SK-N-SH treated with all-trans-retinoic acid at 6 μM for 48 hours (cell line): Measurements from ENCODE around the gene TBX5.
"Not testable (repeated sequence)": the region's sequence is repeated elsewhere in the genome, so short reads cannot be mapped to it uniquely, and the experiment has no call there.

Source experiments
- ATAC-seq: fragments of 200-7000 bp; cut with Tn5 transposase; 3 replicates; pipeline ENCODE4 v1.9.1; 2020; ENCODE audit warnings: mild to moderate bottlenecking, moderate library complexity
- ARNTL ChIP-seq: fragments of 450-650 bp; formaldehyde crosslinking; IDR thresholded peaks from 2 replicates; pipeline ENCODE4 v1.5.0; 2020; ENCODE audit warnings: low read depth, mild to moderate bottlenecking, moderate library complexity, borderline replicate concordance
- BACH2 ChIP-seq: fragments of 250-450 bp; sonication (Bioruptor Pico); IDR thresholded peaks from 2 replicates; pipeline ENCODE4 v1.9.0; 2021; ENCODE audit warnings: mild to moderate bottlenecking, borderline replicate concordance
- CREB5 ChIP-seq: fragments of 250-450 bp; sonication (Bioruptor Pico); IDR thresholded peaks from 2 replicates; pipeline ENCODE4 v1.5.1; 2020; ENCODE audit warnings: low read depth, mild to moderate bottlenecking, moderate library complexity
- CSDC2 ChIP-seq: fragments of 250-450 bp; sonication (Bioruptor Pico); IDR thresholded peaks from 2 replicates; pipeline ENCODE4 v1.5.0; 2020; ENCODE audit warnings: mild to moderate bottlenecking, moderate library complexity
- CSRNP3 ChIP-seq: fragments of 250-450 bp; sonication (Bioruptor Pico); IDR thresholded peaks from 2 replicates; pipeline ENCODE4 v1.5.1; 2021; ENCODE audit warnings: mild to moderate bottlenecking, moderate library complexity
- ESRRG ChIP-seq: fragments of 250-450 bp; sonication (Bioruptor Pico); IDR thresholded peaks from 2 replicates; pipeline ENCODE4 v1.6.1; 2021; ENCODE audit warnings: mild to moderate bottlenecking
- GLIS3 ChIP-seq: fragments of 250-450 bp; sonication (Bioruptor Pico); IDR thresholded peaks from 2 replicates; pipeline ENCODE4 v1.5.0; 2020; ENCODE audit warnings: mild to moderate bottlenecking, moderate library complexity
- ISL1 ChIP-seq: fragments of 250-450 bp; sonication (Bioruptor Pico); IDR thresholded peaks from 2 replicates; pipeline ENCODE4 v2.1.2; 2022; ENCODE audit warnings: mild to moderate bottlenecking, moderate library complexity
- OSR1 ChIP-seq: fragments of 250-450 bp; sonication (Bioruptor Pico); IDR thresholded peaks from 2 replicates; pipeline ENCODE4 v1.8.0; 2022; ENCODE audit warnings: moderate library complexity, mild to moderate bottlenecking, inconsistent platforms
- PATZ1 ChIP-seq: fragments of 250-450 bp; sonication (Bioruptor Pico); IDR thresholded peaks from 2 replicates; pipeline ENCODE4 v1.8.0; 2020; ENCODE audit warnings: mild to moderate bottlenecking, moderate library complexity, borderline replicate concordance
- POU6F1 ChIP-seq: fragments of 250-450 bp; sonication (Bioruptor Pico); IDR thresholded peaks from 2 replicates; pipeline ENCODE4 v1.8.0; 2021; ENCODE audit warnings: low read depth, mild to moderate bottlenecking, moderate library complexity, borderline replicate concordance
- PPARA ChIP-seq: fragments of 250-450 bp; sonication (Bioruptor Pico); IDR thresholded peaks from 2 replicates; pipeline ENCODE4 v1.5.0; 2020; ENCODE audit warnings: mild to moderate bottlenecking, borderline replicate concordance
- RARB ChIP-seq: fragments of 250-450 bp; sonication (Bioruptor Pico); IDR thresholded peaks from 2 replicates; pipeline ENCODE4 v1.8.0; 2021; ENCODE audit warnings: mild to moderate bottlenecking, moderate library complexity
- SNAI2 ChIP-seq: fragments of 250-450 bp; sonication (Bioruptor Pico); IDR thresholded peaks from 2 replicates; pipeline ENCODE4 v1.5.0; 2020; ENCODE audit warnings: mild to moderate bottlenecking, moderate library complexity
- TOX ChIP-seq: fragments of 250-450 bp; sonication (Bioruptor Pico); IDR thresholded peaks from 2 replicates; pipeline ENCODE4 v1.8.0; 2021; ENCODE audit warnings: mild to moderate bottlenecking, moderate library complexity, borderline replicate concordance
- TSHZ2 ChIP-seq: fragments of 250-450 bp; sonication (Bioruptor Pico); IDR thresholded peaks from 2 replicates; pipeline ENCODE4 v1.5.0; 2020; ENCODE audit warnings: mild to moderate bottlenecking, moderate library complexity
- ZC3H10 ChIP-seq: fragments of 250-450 bp; sonication (Bioruptor Pico); IDR thresholded peaks from 2 replicates; pipeline ENCODE4 v1.5.1; 2021; ENCODE audit warnings: mild to moderate bottlenecking, moderate library complexity
- ZFP3 ChIP-seq: fragments of 250-450 bp; sonication (Bioruptor Pico); IDR thresholded peaks from 2 replicates; pipeline ENCODE4 v1.5.0; 2020; ENCODE audit warnings: mild to moderate bottlenecking, moderate library complexity
- ZFP30 ChIP-seq: fragments of 450-650 bp; formaldehyde crosslinking; IDR thresholded peaks from 2 replicates; pipeline ENCODE4 v1.5.0; 2022; ENCODE audit warnings: mild to moderate bottlenecking, moderate library complexity
- ZNF70 ChIP-seq: fragments of 450-650 bp; formaldehyde crosslinking; IDR thresholded peaks from 2 replicates; pipeline ENCODE4 v1.5.0; 2020; ENCODE audit warnings: mild to moderate bottlenecking, moderate library complexity
- ZNF8 ChIP-seq: fragments of 450-650 bp; formaldehyde crosslinking; IDR thresholded peaks from 2 replicates; pipeline ENCODE4 v1.5.0; 2020; ENCODE audit warnings: mild to moderate bottlenecking, moderate library complexity

The TBX5 gene

GRCh38 chr12:114355389-114356088, 50.4 kb downstream of the TBX5 start:
- TF ChIP-seq ZC3H10, result no peak
- no peak for TF ChIP-seq GLIS3 (CRISPR knock-in tag)
- TF ChIP-seq ISL1 (CRISPR knock-in tag), result no peak
- TF ChIP-seq BACH2 (CRISPR knock-in tag), result no peak
- no peak for TF ChIP-seq ZFP30
- no peak for TF ChIP-seq ZFP3 (CRISPR knock-in tag)
- no peak for TF ChIP-seq ESRRG (CRISPR knock-in tag)
- no peak for TF ChIP-seq SNAI2 (CRISPR knock-in tag)
- no peak for TF ChIP-seq ZNF70 (CRISPR knock-in tag)
- no peak for TF ChIP-seq OSR1 (CRISPR knock-in tag)
- TF ChIP-seq, all 23 proteins: peak for 0
- ATAC-seq, result peak; percentile 51

- not testable (repeated sequence) for ATAC-seq
Observed at GRCh38 chr12:114349239-114349638, 56.7 kb downstream of the TBX5 start.

GRCh38 chr12:114347861-114348260, 58.1 kb downstream of the TBX5 start:
- ATAC-seq, result no peak
- no peak for TF ChIP-seq RARB (CRISPR knock-in tag)
- TF ChIP-seq OSR1 (CRISPR knock-in tag), result no peak
- no peak for TF ChIP-seq ZNF8 (CRISPR knock-in tag)
- no peak for TF ChIP-seq SNAI2 (CRISPR knock-in tag)
- no peak for TF ChIP-seq PATZ1 (CRISPR knock-in tag)
- TF ChIP-seq TSHZ2, result no peak
- no peak for TF ChIP-seq CSDC2 (CRISPR knock-in tag)
- TF ChIP-seq GLIS3 (CRISPR knock-in tag), result no peak
- no peak for TF ChIP-seq CREB5 (CRISPR knock-in tag)
- TF ChIP-seq PPARA, result no peak
- TF ChIP-seq ZFP3 (CRISPR knock-in tag), result no peak
- TF ChIP-seq ESRRG (CRISPR knock-in tag), result no peak
- no peak for TF ChIP-seq TOX
- TF ChIP-seq ZNF70 (CRISPR knock-in tag), result no peak
- TF ChIP-seq POU6F1 (CRISPR knock-in tag), result no peak

- no peak for TF ChIP-seq ESRRG (CRISPR knock-in tag)
- TF ChIP-seq ZC3H10, result no peak
- no peak for TF ChIP-seq CSDC2 (CRISPR knock-in tag)
- no peak for TF ChIP-seq CREB5 (CRISPR knock-in tag)
- no peak for TF ChIP-seq ZFP30
- no peak for TF ChIP-seq PPARA
- TF ChIP-seq ARNTL (CRISPR knock-in tag), result no peak
- no peak for TF ChIP-seq OSR1 (CRISPR knock-in tag)
- no peak for TF ChIP-seq RARB (CRISPR knock-in tag)
- no peak for TF ChIP-seq BACH2 (CRISPR knock-in tag)
- no peak for TF ChIP-seq CSRNP3 (CRISPR knock-in tag)
- TF ChIP-seq GLIS3 (CRISPR knock-in tag), result no peak
- no peak for ATAC-seq
Observed at GRCh38 chr12:114344831-114345230, 61.1 kb downstream of the TBX5 start.
